NCI-H526 (cell line): ENCODE data around the gene CD300H.
A peak's percentile ranks its signal among the peaks of the same experiment; 100 is the strongest.
"Not testable (repeated sequence)": the region's sequence is repeated elsewhere in the genome, so short reads cannot be mapped to it uniquely, and the experiment has no call there.

ENCODE experiments used
- DNase-seq, 2 experiments: peaks; one replicate each; lab custom pipeline; 2025; lab: John Stamatoyannopoulos, UW

CD300H gene

GRCh38 chr17:74584292-74585060 lies 17.2 kb upstream of the CD300H start:
- DNase-seq, result no peak

GRCh38 chr17:74582633-74583032 lies 15.3 kb upstream of the CD300H start:
- no peak for DNase-seq

- DNase-seq, result no peak
Measured at GRCh38 chr17:74579900-74580299, 12.6 kb upstream of the CD300H start.

GRCh38 chr17:74578979-74579378 lies 11.7 kb upstream of the CD300H start:
- DNase-seq, result no peak

- no peak for DNase-seq
Measured at GRCh38 chr17:74574489-74575142, 7.3 kb upstream of the CD300H start.

- not testable (repeated sequence) for DNase-seq
Measured at GRCh38 chr17:74573635-74574034, 6.3 kb upstream of the CD300H start.

GRCh38 chr17:74573169-74573568 lies 5.9 kb upstream of the CD300H start:
- DNase-seq, result no peak

GRCh38 chr17:74571621-74572270 lies 4.4 kb upstream of the CD300H start:
- no peak for DNase-seq

- no peak for DNase-seq
Measured at GRCh38 chr17:74569020-74570003, 2.0 kb upstream of the CD300H start.

GRCh38 chr17:74568106-74568873 lies 981 bp upstream of the CD300H start:
- DNase-seq, result no peak

GRCh38 chr17:74566132-74566753 lies 1.1 kb downstream of the CD300H start:
- DNase-seq, result peak in 1 of 2 experiments; percentile 61

GRCh38 chr17:74565126-74565525 lies 2.2 kb downstream of the CD300H start:
- no peak for DNase-seq

GRCh38 chr17:74563358-74563757 lies 4.0 kb downstream of the CD300H start:
- DNase-seq, result no peak

- DNase-seq, result no peak
Measured at GRCh38 chr17:74561586-74561985, 5.7 kb downstream of the CD300H start.

GRCh38 chr17:74558882-74559519 lies 8.3 kb downstream of the CD300H start:
- peak; percentile 78 to 89 for DNase-seq

- not testable (repeated sequence) for DNase-seq
Measured at GRCh38 chr17:74558402-74558801, 8.9 kb downstream of the CD300H start.

GRCh38 chr17:74555427-74555940 lies 11.8 kb downstream of the CD300H start:
- DNase-seq, result no peak

GRCh38 chr17:74554909-74555308 lies 12.4 kb downstream of the CD300H start:
- DNase-seq, result no peak

- no peak for DNase-seq
Measured at GRCh38 chr17:74552037-74552436, 15.3 kb downstream of the CD300H start.

- DNase-seq, result no peak
Measured at GRCh38 chr17:74550602-74551001, 16.7 kb downstream of the CD300H start.
